ENCODE results near the gene VTA1.
A peak's percentile ranks its signal among the peaks of the same experiment; 100 is the strongest.
"Not testable (repeated sequence)": the region's sequence is repeated elsewhere in the genome, so short reads cannot be mapped to it uniquely, and the experiment has no call there.

Gene VTA1

GRCh38 chr6:142146828-142147662 lies at the start of gene VTA1, which contains the start of gene NMBR:
Gene VTA1, plus strand, starts transcription at chr6:142147263. Its CDS starts 25 bp downstream, at chr6:142147288.
Gene NMBR, minus strand, starts transcription at chr6:142147122. Its CDS starts 58,464 bp downstream, at chr6:142088658.
- DNase-seq: peak; percentile 98

DNA sequence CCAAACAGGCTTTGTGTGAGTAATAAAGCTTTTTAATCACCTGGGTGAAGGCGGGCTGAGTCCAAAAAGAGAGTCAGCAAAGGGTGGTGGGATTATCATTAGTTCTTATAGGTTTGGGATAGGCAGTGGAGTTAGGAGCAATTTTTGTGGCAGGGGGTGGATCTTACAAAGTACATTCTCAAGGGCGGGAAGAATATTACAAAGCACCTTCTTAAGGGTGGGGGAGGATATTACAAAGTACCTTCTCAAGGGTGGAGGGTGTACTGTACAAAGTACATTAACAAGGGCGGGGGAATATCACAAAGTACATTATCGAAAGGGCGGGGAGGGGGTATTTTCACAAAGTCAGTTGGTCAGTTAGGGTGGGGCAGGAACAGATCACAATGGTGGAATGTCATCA lies 42.2 kb upstream of the VTA1 start:
- not testable (repeated sequence) for DNase-seq

GRCh38 chr6:142110820-142111219 lies 36.2 kb upstream of the VTA1 start:
- not testable (repeated sequence) for DNase-seq

DNA sequence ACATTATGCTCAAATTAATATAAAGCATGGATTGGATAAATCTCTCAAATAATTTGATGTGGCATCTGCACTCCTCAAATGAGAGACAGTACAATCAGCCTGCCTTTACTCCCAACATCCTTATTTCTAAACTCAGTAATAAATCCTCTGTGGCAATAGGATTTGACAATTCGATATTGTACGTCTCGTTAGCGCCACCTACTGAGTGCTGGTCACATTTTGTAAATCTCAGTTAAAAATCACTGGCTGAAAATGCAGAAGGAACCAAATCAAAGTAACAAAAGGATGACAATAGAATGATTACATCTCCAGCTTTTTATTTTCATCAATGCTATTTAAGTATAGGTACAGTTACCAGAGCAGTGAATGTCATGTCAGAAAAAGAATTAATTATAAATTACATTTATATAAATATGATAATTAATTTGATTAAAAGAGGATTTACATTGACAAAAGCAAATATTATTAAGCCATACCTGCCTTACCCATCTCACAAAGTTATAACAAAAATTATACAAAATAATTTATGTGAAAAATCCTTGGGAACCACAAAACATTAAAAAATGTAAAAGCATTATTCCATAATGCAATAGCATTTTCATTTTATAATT lies 34.5 kb upstream of the VTA1 start:
- peak; percentile 62 for DNase-seq

DNA sequence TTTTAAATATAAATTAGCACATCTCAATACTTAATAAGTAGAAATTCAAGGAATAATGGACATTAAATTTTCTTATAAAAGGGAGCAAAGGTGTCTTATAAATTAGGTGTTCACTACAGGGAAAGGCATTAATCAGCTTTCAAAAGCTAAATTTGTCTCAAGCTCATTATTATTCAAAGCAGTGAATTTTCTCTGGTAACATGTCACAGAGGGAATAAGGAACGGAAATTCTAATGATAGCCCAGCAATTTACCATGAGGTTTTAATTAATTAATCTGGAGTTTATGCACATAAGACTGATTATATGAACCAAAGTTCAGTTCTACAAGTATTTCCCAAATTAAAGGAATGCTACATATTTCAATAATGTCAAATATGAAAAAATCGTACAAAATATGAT lies 29.7 kb upstream of the VTA1 start:
- no peak for DNase-seq

DNA sequence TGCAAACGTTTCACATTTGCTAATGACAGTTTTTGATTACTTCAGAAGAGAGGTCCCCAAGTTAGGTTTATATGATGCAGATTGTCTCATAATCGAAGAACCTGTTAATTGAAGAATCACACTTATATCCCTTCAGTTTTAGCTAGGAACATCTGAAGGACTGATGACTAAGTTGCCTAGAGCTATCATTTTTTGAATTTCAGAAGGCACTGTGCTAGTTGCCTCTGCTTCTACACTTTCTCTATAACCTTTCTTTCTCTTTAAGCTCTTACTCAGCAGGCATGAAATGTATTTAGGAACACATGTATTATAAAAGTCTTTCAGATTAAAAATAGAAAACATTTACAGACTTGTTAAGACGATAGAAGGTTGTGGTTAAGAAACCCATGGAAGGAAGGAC lies 28.7 kb upstream of the VTA1 start:
- no peak for DNase-seq

- no peak for DNase-seq
Measured at GRCh38 chr6:142118925-142119324, 28.1 kb upstream of the VTA1 start.

DNA sequence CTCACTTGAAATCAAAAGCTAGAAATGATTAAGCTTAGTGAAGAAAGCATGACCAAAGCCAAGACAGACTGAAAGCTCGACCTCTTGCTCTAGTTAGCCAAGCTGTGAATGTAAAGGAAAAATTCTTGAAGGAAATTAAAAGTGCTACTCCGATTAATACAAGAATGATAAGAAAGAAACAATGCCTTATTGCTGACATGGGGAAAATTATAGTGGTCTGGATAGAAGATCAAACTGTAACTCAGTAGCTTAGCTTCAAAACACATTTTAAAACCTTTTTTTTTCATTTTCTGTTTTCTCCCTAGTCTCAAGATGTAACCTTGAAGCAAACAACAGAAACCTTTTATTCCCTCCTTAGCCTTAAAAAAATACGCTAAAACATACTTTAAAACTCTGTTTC lies 25.7 kb upstream of the VTA1 start:
- DNase-seq: no peak

GRCh38 chr6:142130814-142131213 lies 16.2 kb upstream of the VTA1 start:
- DNase-seq: no peak

GRCh38 chr6:142132625-142133024 lies 14.4 kb upstream of the VTA1 start, which contains the start of gene GJE1:
Gene GJE1, plus strand, starts transcription at chr6:142132925. Its CDS starts 234 bp downstream, at chr6:142133159.
- DNase-seq: no peak

DNA sequence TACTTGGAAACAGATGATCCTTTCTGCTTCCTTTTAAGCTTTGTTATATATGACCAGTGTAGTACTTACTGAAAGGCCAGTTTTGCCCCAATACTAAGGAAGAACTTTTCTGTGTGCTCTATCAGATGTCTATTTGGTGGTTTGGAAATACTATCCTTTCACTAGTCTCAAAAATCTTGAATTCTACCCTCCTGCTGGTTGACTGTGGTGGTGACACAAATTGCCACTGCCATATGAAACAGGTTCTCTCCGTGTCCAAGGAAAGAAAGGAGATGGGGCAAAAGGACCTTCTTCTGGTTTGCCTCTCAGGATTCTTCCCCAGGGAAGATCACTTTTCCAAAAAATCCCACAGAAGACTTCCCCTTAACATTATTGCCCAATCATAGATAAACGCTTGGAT lies 8.2 kb upstream of the VTA1 start:
- no peak for DNase-seq

DNA sequence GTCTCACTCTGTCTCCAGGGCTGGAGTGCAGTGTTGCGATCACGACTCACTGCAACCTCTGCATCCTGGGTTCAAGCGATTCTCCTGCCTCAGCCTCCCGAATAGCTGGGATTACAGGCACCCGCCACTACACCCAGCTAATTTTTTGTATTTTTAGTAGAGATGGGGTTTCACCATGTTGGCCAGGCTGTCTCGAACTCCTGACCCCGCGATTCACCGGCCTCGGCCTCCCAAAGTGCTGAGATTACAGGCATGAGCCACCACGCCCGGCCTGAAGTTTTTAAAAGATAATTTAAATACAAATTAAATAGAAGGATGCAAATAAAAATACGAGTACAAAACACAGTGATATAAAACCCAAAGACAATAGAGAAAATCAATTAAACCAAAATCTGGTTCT lies 5.5 kb upstream of the VTA1 start:
- DNase-seq: not testable (repeated sequence)

DNA sequence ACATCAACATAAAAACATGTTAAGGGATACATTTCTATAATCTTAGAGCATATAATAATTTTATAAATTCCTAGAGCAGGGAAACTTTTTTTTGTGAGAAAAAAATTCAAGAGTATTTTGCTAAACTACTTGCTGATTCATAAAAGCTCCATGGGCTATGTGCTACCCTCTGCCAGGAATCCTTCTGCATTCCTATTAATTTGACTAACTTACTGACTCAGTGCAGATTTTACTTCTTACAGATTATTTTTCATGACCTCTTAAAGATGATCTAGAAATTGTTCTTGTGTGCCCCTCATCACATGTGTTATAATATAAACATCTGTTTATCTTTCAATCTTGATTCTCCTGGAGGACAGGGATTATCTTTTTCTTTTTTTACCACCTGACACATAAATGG lies 5.7 kb downstream of the VTA1 start:
- DNase-seq: no peak

- no peak for DNase-seq
Measured at GRCh38 chr6:142153196-142153595, 6.1 kb downstream of the VTA1 start.

- no peak for DNase-seq
Measured at GRCh38 chr6:142154336-142154735, 7.3 kb downstream of the VTA1 start.

GRCh38 chr6:142155091-142155490 lies 8.0 kb downstream of the VTA1 start:
- no peak for DNase-seq

DNA sequence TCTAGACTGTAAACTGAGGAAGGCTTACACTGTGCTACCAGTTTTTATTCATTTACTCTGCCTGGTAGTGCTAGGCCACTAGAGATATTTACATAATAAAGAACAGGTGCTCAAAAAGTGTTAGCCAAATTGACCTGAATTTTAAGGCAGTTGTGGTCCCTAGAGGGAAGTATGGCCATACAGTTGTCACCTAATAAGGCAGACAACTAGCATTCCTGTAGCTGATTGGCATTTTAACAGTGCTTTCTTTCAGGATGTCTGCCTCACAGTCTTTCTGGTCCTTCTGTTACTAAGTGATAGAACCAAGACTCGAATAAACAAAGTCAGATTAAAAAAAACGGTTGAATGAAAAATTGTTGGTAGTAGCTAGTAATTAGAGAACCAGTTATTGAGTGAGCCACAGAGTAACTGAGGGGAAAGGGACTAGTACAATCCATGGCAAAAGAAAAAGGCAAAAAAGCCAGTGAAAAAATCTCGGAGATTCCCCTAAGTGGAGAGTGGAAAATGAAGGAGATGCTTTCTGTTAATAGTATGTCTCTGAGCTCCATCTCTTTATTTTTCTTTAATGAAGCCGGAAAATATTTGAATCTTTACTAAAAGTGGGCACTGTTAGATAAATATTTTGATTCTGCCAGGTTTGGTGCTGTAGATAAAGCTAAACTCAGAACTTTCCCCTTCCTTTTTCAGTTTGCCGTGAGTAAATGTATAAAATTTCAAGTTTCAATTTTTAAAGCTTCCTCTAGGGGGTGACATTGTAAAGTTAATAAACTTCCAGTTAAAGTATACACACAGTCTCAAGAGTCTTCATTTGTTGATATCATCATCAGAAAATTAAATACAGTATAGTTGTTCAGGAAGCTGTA lies 9.1 kb downstream of the VTA1 start:
- peak; percentile 22 for DNase-seq

DNA sequence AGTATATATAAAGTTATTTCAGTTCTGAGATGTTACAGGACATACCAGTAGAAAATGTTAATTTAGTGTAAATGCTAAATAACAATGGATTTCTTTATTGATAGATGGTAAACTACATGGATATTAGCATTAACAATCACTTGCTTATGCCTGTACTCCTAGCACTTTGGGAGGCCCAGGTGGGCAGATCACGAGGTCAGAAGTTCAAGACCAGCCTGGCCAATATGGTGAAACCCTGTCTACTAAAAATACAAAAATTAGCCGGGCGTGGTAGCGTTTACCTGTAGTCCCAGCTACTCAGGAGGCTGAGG lies 9.7 kb downstream of the VTA1 start:
- not testable (repeated sequence) for DNase-seq

GRCh38 chr6:142162780-142163179 lies 15.7 kb downstream of the VTA1 start:
- no peak for DNase-seq

DNA sequence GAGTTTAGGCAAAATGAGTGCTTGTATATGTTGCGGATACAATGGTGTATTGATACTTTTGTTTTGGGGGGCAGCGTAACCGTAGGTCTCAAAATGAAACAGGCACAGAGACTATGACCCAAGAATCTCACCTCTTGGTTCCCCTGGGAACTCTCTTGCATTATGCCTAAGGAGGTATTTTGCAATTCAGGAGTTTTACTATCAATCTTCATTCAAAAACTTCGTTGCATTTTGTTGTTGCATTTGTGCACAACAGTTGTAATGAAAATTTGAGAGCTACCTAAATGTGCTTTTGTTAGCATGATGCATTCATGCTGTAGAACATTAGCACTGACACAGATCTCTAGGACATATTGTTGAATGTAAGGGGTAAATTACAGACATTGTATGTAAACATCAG lies 18.2 kb downstream of the VTA1 start:
- DNase-seq: no peak

DNA sequence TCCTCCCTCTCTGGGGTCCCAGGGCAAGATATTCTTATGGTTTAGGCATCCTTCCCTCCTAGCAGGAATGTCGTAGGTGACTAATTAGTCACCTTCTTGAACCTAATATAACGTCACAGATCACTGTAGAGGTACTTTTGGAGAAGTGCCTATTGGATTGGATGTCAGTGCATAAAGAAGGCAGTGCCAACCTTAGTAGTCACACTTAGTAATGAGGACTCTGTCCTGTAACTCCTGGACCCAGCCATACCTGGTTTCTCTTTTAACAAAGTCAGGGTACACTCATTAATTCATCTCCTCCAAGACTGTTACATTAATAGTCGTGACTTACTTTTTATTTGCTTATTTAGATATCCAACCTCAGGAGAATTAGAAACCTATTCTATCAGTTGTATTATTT lies 20.0 kb downstream of the VTA1 start:
- DNase-seq: no peak

DNA sequence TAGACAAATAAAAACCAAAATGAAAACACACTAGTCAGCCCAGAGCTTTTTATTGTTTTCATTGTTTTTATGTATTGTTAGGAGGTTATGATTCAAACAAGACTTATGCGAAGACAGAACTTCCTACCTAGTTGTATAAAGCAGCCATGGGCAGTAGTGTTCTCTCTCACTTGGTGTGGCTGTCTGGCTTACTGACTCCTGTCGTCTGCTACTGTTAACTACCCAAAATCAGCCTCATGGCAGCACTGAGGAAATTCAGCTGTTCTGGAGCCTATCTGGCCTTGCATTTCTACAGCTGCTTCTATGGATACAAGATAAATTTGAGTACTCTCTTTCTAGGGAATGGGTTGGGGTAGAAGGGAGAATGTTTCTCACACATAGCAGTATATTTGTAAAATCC lies 20.4 kb downstream of the VTA1 start:
- no peak for DNase-seq

DNA sequence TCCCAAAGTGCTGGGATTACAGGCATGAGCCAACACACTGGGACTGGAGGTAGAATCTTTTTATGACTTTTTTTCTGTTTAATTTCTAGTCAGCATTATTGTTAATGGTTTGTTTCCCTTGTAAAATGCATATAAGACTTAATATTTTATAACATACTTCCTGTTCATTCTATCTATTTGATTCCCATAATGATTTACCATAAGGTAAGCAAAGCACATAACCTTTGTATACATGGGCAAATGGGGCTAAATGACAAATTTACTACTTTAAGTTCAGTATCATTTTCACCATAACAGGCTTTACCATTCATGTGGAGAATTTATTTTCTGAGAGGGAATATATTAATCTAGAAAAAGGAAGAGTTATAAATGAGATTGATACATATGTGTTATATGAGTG lies 24.3 kb downstream of the VTA1 start:
- DNase-seq: no peak

DNA sequence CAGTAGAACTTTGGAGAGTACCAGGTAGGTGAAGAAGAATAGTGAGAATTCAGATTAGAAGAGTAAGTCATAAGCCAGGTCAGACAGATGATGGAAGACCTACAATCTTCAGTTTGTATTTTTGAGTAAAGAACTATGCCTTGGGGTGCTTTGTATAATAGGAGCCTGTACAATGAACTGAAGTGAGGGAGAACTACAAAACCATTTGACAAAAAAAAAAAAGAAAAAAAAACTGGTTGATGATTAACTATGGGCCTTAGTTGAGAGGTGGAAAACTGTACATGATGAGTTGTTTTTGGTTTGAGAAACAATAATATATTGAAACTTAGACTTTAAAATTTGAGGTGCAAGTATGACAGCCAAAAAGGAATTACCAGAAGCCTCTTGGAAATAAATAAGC lies 25.7 kb downstream of the VTA1 start:
- DNase-seq: no peak

Data from activated CD4-positive, alpha-beta T cell treated with anti-CD3 and anti-CD28 coated beads, Interleukin-10, Interleukin-2, amounts not matched to agents 100 ng/mL and 50 ng/mL, durations not matched to agents 16 hours and 8 hours (primary cell).